H1 (cell line): Measurements from ENCODE around the gene OSBPL9. TPM values are rescaled to one million over a fixed set of nuclear protein-coding genes. Genes with fewer than 3 reads are reported as not detected.

Source experiments
- CTCF ChIA-PET: fragments of 300-600 bp; sonication (Branson Sonifier 250); formaldehyde crosslinking; loops from one replicate; lab custom pipeline; 2021; ENCODE audit not compliant: partially characterized antibody; lab: Charles Lee
- POLR2A ChIA-PET: fragments of 300-600 bp; sonication (Branson Sonifier 250); formaldehyde crosslinking; loops from one replicate; lab custom pipeline; 2021; ENCODE audit warnings: inconsistent platforms; ENCODE audit not compliant: partially characterized antibody; lab: Charles Lee
- DNase-seq, 2 experiments: peaks; one replicate each; pipeline versions ENCODE4 v3.0.0 to v3.0.0-alpha.2; 2010 to 2022; ENCODE audit warnings: low spot score in 2 of 2, low read depth in 1 of 2, mixed read lengths in 1 of 2
- FAIRE-seq: peaks from 2 replicates; lab custom pipeline; 2011; peaks lifted over from hg19 to GRCh38; lab: Jason Lieb, UNC
- H2AFZ ChIP-seq: 2 replicates; pipeline ENCODE4 v1.8.1; 2012; ENCODE audit warnings: low read length, inconsistent platforms
- H2AK5ac ChIP-seq: 2 replicates; pipeline ENCODE4 v1.6.1; 2013; ENCODE audit warnings: low read depth, low read length
- H2BK120ac ChIP-seq: replicated peaks from 2 replicates; pipeline ENCODE3; 2013; ENCODE audit warnings: low read depth, low read length, inconsistent platforms
- H2BK12ac ChIP-seq: 2 replicates; pipeline ENCODE4 v1.6.1; 2013; ENCODE audit warnings: low read depth, low read length
- H2BK15ac ChIP-seq: 2 replicates; pipeline ENCODE4 v1.6.1; 2013; ENCODE audit warnings: low read length
- H2BK20ac ChIP-seq: 2 replicates; pipeline ENCODE4 v1.6.1; 2013; ENCODE audit warnings: low read length
- H2BK5ac ChIP-seq: 2 replicates; pipeline ENCODE4 v1.6.1; 2013; ENCODE audit warnings: low read depth, low read length
- H3K14ac ChIP-seq: 2 replicates; pipeline ENCODE4 v1.6.1; 2013; ENCODE audit warnings: inconsistent platforms; ENCODE audit not compliant: insufficient read length
- H3K18ac ChIP-seq: 2 replicates; pipeline ENCODE4 v1.6.1; 2013; ENCODE audit warnings: low read length; ENCODE audit errors: extremely low read depth
- H3K23ac ChIP-seq: 2 replicates; pipeline ENCODE4 v1.6.1; 2013; ENCODE audit warnings: inconsistent platforms; ENCODE audit not compliant: insufficient read length
- H3K23me2 ChIP-seq: 2 replicates; pipeline ENCODE4 v1.6.1; 2013; ENCODE audit warnings: low read depth, low read length
- H3K27ac ChIP-seq: 2 replicates; pipeline ENCODE4 v1.6.1; 2011; ENCODE audit warnings: low read depth, low read length, inconsistent platforms
- H3K27me3 ChIP-seq, 4 experiments: replicated peaks in 1 of 4; 1 replicate in 1 of 4; 2 replicates in 3 of 4; pipeline versions ENCODE4 v1.6.1 to v1.8.1; 2011 to 2013; ENCODE audit warnings: low read length in 3 of 4, mild to moderate bottlenecking in 3 of 4, inconsistent platforms in 2 of 4, mixed read lengths in 2 of 4, moderate library complexity in 1 of 4; ENCODE audit not compliant: control insufficient read depth in 3 of 4, insufficient read depth in 3 of 4; ENCODE audit errors: extremely low read depth in 1 of 4
- H3K36me3 ChIP-seq, 4 experiments: 2 replicates each; pipeline versions ENCODE4 v1.6.1 to v1.8.1; 2011 to 2013; ENCODE audit warnings: mild to moderate bottlenecking in 4 of 4, low read length in 3 of 4, moderate library complexity in 2 of 4, control low read depth in 1 of 4, inconsistent platforms in 1 of 4; ENCODE audit not compliant: insufficient read depth in 4 of 4, control insufficient read depth in 2 of 4
- H3K4ac ChIP-seq: replicated peaks from 2 replicates; pipeline ENCODE3; 2013; ENCODE audit warnings: low read length, low read depth, mixed read lengths, inconsistent platforms; ENCODE audit not compliant: insufficient read length
- H3K4me1 ChIP-seq, 4 experiments: replicated peaks in 1 of 4; 1 replicate in 1 of 4; 2 replicates in 3 of 4; pipeline versions ENCODE4 v1.6.1 to v1.8.1; 2011 to 2013; ENCODE audit warnings: low read length in 3 of 4, inconsistent platforms in 2 of 4, mixed read lengths in 1 of 4; ENCODE audit not compliant: insufficient read depth in 4 of 4, control insufficient read depth in 3 of 4
- H3K4me2 ChIP-seq, 2 experiments: 2 replicates each; pipeline versions ENCODE4 v1.6.1 to v1.8.1; 2011 to 2013; ENCODE audit warnings: low read depth in 2 of 2, low read length in 2 of 2, control low read depth in 1 of 2, inconsistent platforms in 1 of 2, mild to moderate bottlenecking in 1 of 2; ENCODE audit not compliant: insufficient read depth in 1 of 2
- H3K4me3 ChIP-seq, 4 experiments: fragments of 200-600, 300-600 bp in 1 of 4; sonication (generic), shearing (Covaris generic), sonication (Bioruptor Twin) in 1 of 4; 2 replicates each; pipeline versions ENCODE4 v1.5.1 to v1.8.1; 2011 to 2016; ENCODE audit warnings: low read length in 4 of 4, low read depth in 3 of 4, control low read depth in 2 of 4, inconsistent platforms in 2 of 4, mild to moderate bottlenecking in 2 of 4, mixed read lengths in 1 of 4, moderate library complexity in 1 of 4; ENCODE audit not compliant: insufficient read depth in 2 of 4; ENCODE audit errors: extremely low read depth in 1 of 4
- H3K56ac ChIP-seq: replicated peaks from 2 replicates; pipeline ENCODE3; 2013; ENCODE audit warnings: low read depth, mild to moderate bottlenecking, mixed read lengths, low read length, inconsistent platforms; ENCODE audit not compliant: insufficient read length
- H3K79me1 ChIP-seq: 2 replicates; pipeline ENCODE4 v1.6.1; 2013; ENCODE audit warnings: low read depth, low read length, control low read depth
- H3K79me2 ChIP-seq, 2 experiments: 2 replicates each; pipeline versions ENCODE4 v1.6.1 to v1.8.1; 2012 to 2013; ENCODE audit warnings: low read length in 2 of 2, mild to moderate bottlenecking in 2 of 2, inconsistent platforms in 1 of 2; ENCODE audit not compliant: insufficient read depth in 2 of 2, control insufficient read depth in 1 of 2
- H3K9ac ChIP-seq, 4 experiments: replicated peaks in 1 of 4; 1 replicate in 1 of 4; 2 replicates in 3 of 4; pipeline versions ENCODE4 v1.6.1 to v1.8.1; 2011 to 2013; ENCODE audit warnings: low read depth in 3 of 4, low read length in 3 of 4, control low read depth in 2 of 4, mild to moderate bottlenecking in 2 of 4, moderate library complexity in 2 of 4, inconsistent platforms in 1 of 4; ENCODE audit errors: extremely low read depth in 1 of 4
- H3K9me3 ChIP-seq, 2 experiments: 2 replicates each; pipeline versions ENCODE4 v1.6.1 to v1.8.1; 2012 to 2013; ENCODE audit warnings: mild to moderate bottlenecking in 2 of 2, moderate library complexity in 2 of 2, control low read depth in 1 of 2, inconsistent platforms in 1 of 2, low read depth in 1 of 2, low read length in 1 of 2, mixed read lengths in 1 of 2; ENCODE audit not compliant: insufficient read depth in 2 of 2
- H4K20me1 ChIP-seq, 2 experiments: replicated peaks in 1 of 2; 2 replicates each; pipeline versions ENCODE3 to v1.8.1; 2011 to 2013; ENCODE audit warnings: inconsistent platforms in 2 of 2, low read length in 2 of 2, mild to moderate bottlenecking in 1 of 2; ENCODE audit not compliant: insufficient read depth in 2 of 2, control insufficient read depth in 1 of 2
- H4K5ac ChIP-seq: 2 replicates; pipeline ENCODE4 v1.6.1; 2013; ENCODE audit warnings: low read length, low read depth, mixed read lengths, inconsistent platforms; ENCODE audit not compliant: insufficient read length
- H4K8ac ChIP-seq: 2 replicates; pipeline ENCODE4 v1.8.0; 2013; ENCODE audit warnings: mild to moderate bottlenecking, moderate library complexity, low read length, inconsistent platforms; ENCODE audit not compliant: insufficient read depth; ENCODE audit errors: extremely low read depth
- H4K91ac ChIP-seq: replicated peaks from 2 replicates; pipeline ENCODE3; 2013; ENCODE audit warnings: low read length, mixed read lengths, inconsistent platforms; ENCODE audit not compliant: insufficient read length
- CHD1 ChIP-seq: IDR thresholded peaks from 2 replicates; pipeline ENCODE4 v1.6.1; 2012; ENCODE audit warnings: low read depth, low read length, improper control_type of control experiment
- EGR1 ChIP-seq: IDR thresholded peaks from 2 replicates; pipeline ENCODE4 v1.6.1; 2011; ENCODE audit warnings: low read depth, low read length, borderline replicate concordance
- GTF2F1 ChIP-seq: IDR thresholded peaks from 2 replicates; pipeline ENCODE4 v1.6.1; 2012; ENCODE audit warnings: low read depth, low read length, improper control_type of control experiment, borderline replicate concordance
- SP2 ChIP-seq: IDR thresholded peaks from 2 replicates; pipeline ENCODE4 v1.6.1; 2012; ENCODE audit warnings: mild to moderate bottlenecking, low read length, inconsistent platforms
- SP4 ChIP-seq: IDR thresholded peaks from 2 replicates; pipeline ENCODE4 v1.6.1; 2012; ENCODE audit warnings: low read length, inconsistent platforms
- polyA plus RNA-seq, 7 experiments: library from polyadenylated mRNA; depleted of rRNA in 3 of 7; stranded (reverse) in 5 of 7; unstranded in 2 of 7; fragments of >200 nt in 5 of 7; fragments of 200-250 nt in 2 of 7; gene quantifications; 1 replicate in 5 of 7; 2 replicates in 1 of 7; 4 replicates in 1 of 7; pipeline versions ENCODE4 v1.2.1 to v1.2.3, GENCODE V29; 2011 to 2013; ENCODE audit warnings: missing spikeins in 2 of 7, mixed read lengths in 2 of 7
- total RNA-seq: library from RNA; stranded (reverse); fragmentation: NEBNext Ultra II Directional; extraction: Animal tissue kit (Norgen Biotek cat#: 25700); gene quantifications from 2 replicates; pipeline ENCODE4 v1.2.1, GENCODE V29; 2021

The OSBPL9 gene
- total and polyA plus RNA-seq, 2 of the 8 experiments (the other 6 are each of a cell fraction or from before 2014, with no cell fraction given), result 58.2 to 71.6 TPM

- peaks cover 1 to 11% of the 10 kb centered on the region in 2 experiments; a peak in 3 of 4 replicates for H3K79me2 ChIP-seq
- H2BK5ac ChIP-seq, result no peak overlapping the region
- H3K4me2 ChIP-seq, result no peak overlapping the region
- ChIA-PET CTCF (no interaction called here), POLR2A (interaction anchor here (0.6 kb wide), 1 partner anchor 199 kb away, joined by 3 read pairs; no protein-coding TSS in a partner anchor)
- no peak overlapping the region for H3K4me3 ChIP-seq
- H3K27me3 ChIP-seq, result no peaks in the 10 kb centered on the region
- no peak overlapping the region for H3K27ac ChIP-seq
- H3K36me3 ChIP-seq, result no peaks in the 10 kb centered on the region
- H3K56ac ChIP-seq, result no peak overlapping the region
- no peak overlapping the region for H2AFZ ChIP-seq
- no peak overlapping the region for H4K8ac ChIP-seq
- H3K9me3 ChIP-seq, result no peaks in the 10 kb centered on the region
- H3K9ac ChIP-seq, result no peak overlapping the region
- DNase-seq, result no peak
- no peak overlapping the region for H3K23ac ChIP-seq
- no peak overlapping the region for H3K18ac ChIP-seq
- H4K91ac ChIP-seq, result no peak overlapping the region
- no peak overlapping the region for H3K4ac ChIP-seq
- no peaks in the 10 kb centered on the region for H3K79me1 ChIP-seq
- H3K14ac ChIP-seq, result no peak overlapping the region
- peaks cover 0 to 6% (median 2%) of the 10 kb centered on the region in 4 experiments; a peak in 4 of 7 replicates for H3K4me1 ChIP-seq
- H2BK120ac ChIP-seq, result no peak overlapping the region
- no peak overlapping the region for H2BK20ac ChIP-seq
- H3K23me2 ChIP-seq, result peaks cover 7% of the 10 kb centered on the region; the same call in 1 of the 2 replicates
- H4K20me1 ChIP-seq, result no peaks in the 10 kb centered on the region
- H2BK12ac ChIP-seq, result no peak overlapping the region
- H2BK15ac ChIP-seq, result no peak overlapping the region
- FAIRE-seq, result no peak
- no peak overlapping the region for H4K5ac ChIP-seq
- H2AK5ac ChIP-seq, result no peak overlapping the region
- TF ChIP-seq SP4 (no peak), GTF2F1 (no peak), SP2 (no peak), CHD1 (no peak), EGR1 (no peak)
These were observed 109.2 kb downstream of the OSBPL9 start for GRCh38 chr1:51726051-51726450.
